ENCODE data around the gene TUBGCP5.
A peak's percentile ranks its signal among the peaks of the same experiment; 100 is the strongest.

The TUBGCP5 gene

GRCh38 chr15:22978691-22979237 is 60.6 kb downstream of the TUBGCP5 start:
- DNase-seq (ENCODE audit: low spot score): no peak

DNA sequence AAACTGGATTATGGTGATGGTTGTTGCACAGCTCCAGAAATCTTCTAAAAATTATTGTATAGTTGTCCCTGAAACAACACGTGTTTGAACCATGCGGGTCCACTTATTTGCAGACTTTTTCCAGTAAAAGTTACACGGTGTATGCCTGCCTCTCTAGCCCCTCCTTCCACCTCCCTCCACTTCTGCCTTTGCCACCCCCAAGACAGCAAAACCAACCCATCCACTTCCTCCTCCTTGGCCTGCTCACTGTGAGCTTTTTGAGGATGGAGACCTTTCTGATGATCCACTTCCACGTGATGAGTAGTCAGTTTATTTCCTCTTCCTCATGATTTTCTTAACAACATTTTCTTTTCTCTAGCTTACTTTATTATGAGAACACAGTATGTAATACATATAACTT is 64.6 kb downstream of the TUBGCP5 start:
- DNase-seq (ENCODE audit: low spot score): no peak

DNA sequence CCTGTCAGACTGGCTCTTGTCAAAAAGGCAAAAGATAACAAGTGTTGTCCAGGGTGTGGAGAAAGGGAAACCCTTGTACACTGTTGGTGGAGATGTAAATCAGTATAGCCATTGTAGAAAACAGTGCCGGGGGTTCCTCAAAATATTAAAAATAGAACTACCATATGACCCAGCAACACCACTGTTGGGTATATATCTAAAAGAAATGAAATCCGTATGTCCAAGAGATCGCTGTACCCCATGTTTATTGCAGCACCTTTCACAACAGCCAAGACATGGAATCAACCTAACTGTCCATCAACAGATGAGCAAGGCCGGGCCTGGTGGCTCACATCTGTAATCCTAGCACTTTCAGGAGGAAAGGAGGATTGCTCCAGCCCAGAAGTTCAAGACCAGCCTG is 65.4 kb downstream of the TUBGCP5 start:
- DNase-seq (ENCODE audit: low spot score): no peak

DNA sequence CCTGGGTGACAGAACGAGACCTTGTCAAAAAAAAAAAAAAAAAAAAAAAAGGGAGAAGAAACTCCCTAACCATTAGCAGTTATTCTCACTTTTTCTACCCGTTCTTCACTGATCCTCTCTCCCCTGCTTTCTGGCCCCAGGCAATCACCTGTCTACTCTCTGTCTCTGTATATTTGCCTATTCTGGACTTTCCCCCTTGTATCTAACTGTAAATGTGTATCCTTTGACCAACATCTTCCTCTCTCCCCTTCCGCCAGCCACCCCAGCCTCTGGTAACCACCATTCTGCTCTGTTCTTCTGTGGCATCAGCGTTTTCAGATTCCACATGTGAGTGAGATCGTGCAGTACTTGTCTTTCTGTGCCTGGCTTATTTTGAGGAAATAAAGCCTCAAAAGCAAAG is 66.1 kb downstream of the TUBGCP5 start:
- no peak for DNase-seq (ENCODE audit: low spot score)

DNA sequence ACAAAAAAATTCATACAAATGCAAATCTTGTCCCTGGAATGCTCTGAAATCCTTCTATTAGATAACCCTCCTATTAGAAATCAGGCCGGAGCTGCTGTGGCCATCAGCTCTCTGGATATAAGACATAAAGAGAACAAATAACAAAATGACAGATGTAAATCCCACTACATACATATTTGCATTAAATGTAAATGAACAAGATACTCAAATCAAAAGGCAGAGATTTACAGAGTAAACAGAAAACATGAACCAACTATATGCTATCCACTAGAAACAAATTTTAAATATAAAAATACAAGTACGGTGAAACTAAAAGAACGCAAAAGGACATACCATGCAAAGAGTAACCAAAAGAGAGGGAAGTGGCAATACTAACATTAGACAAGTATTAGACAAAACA is 69.9 kb downstream of the TUBGCP5 start:
- DNase-seq (ENCODE audit: low spot score): no peak

- peak; percentile 75 for DNase-seq (ENCODE audit: low spot score)
Observed at GRCh38 chr15:22968366-22968765, 71.0 kb downstream of the TUBGCP5 start.

- DNase-seq (ENCODE audit: low spot score): no peak
Observed at GRCh38 chr15:22967084-22967770, 72.1 kb downstream of the TUBGCP5 start.

DNA sequence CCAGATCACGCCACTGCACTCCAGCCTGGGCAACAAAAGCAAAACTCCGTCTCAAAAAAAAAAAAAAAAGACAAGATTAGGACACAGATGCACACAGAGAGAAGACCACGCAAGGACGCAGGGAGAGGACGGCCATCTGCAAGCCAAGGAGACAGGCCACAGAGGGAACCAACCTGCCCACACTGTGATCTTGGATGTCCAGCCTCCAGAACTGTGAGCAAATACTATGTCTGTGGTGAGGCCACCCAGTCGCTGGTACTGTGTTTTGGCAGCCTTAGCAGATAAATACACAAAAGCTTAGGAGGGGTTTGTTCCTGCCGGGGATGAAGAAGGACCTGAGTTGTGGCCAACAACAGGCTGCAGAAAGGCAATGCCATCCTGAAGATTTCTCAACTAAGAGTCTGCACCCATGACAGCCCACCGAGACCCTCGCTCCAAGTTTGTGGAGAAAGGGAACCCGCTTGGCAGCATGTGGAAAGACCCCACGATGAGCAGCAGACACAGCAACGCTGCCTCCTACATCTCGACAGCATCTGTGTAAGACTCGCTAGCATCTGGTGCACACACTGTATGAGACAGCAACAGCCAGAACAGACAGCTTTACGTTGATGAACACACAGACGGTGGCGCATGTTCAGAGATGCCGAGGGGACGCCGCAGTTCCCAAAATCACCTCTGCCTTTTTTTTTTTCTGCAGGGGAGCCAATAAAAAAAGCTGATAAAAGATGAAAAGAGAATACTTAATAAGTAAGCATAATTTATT is 72.9 kb downstream of the TUBGCP5 start:
- no peak for DNase-seq (ENCODE audit: low spot score)

- DNase-seq (ENCODE audit: low spot score): no peak
Observed at GRCh38 chr15:22963641-22964040, 75.7 kb downstream of the TUBGCP5 start.

DNA sequence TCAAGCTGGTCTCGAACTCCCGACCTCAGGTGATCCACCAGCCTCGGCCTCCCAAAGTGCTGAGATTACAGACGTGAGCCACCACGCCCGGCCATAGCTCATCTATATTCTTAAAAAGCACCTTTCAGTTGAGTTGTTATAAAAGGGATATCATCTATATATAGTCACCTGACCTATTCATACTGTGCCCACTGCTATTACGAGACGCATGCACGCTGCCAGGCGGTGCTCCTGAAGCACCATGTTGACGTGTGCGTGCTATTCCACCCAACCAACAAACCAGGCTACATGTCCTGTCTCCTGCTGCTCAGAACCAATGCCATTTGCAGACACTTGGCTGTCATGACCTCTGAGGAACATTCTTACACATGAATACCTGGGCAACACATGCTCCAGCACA is 76.8 kb downstream of the TUBGCP5 start:
- DNase-seq (ENCODE audit: low spot score): no peak

- DNase-seq (ENCODE audit: low spot score): no peak
Observed at GRCh38 chr15:22961762-22962161, 77.6 kb downstream of the TUBGCP5 start.

- no peak for DNase-seq (ENCODE audit: low spot score)
Observed at GRCh38 chr15:22960556-22960955, 78.8 kb downstream of the TUBGCP5 start.

- no peak for DNase-seq (ENCODE audit: low spot score)
Observed at GRCh38 chr15:22960126-22960525, 79.2 kb downstream of the TUBGCP5 start.

DNA sequence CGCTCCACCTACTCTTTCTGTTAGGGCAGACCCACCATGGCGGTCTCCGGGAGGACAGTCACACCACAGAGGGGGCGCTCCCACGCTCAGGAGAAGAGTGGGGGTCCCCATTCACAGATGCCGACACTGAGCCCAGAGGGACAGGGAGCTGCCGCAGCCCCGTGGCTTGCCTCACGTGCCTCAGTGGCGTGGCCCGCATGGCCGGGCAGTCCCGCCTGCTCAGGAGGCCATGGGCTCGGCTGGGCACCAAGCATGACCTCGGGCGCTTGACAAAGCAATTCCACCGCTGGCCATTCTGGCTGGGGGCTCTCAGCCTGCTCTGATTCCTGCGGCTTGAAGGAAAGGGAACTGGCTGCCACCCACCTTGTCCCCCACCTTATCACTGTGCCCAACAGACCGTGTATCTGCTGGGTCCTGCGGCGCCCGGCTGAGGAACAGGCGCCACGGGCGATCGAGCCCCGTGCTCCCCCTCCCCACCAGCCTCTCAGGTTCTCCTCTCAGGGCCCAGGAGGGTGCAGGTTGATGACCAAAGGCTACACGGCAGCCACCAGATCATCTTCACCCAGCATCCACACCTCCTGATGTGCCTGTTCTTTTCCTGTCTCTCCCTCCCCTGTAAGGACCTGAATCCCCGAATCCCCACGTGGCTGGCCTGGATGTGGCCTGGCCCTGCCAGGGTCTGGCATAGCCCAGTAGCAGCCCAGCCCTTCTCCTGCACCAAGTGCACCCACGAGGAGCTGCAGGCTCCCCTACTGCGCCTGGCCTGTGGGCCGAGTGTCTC is 79.9 kb downstream of the TUBGCP5 start:
- no peak for DNase-seq (ENCODE audit: low spot score)

DNA sequence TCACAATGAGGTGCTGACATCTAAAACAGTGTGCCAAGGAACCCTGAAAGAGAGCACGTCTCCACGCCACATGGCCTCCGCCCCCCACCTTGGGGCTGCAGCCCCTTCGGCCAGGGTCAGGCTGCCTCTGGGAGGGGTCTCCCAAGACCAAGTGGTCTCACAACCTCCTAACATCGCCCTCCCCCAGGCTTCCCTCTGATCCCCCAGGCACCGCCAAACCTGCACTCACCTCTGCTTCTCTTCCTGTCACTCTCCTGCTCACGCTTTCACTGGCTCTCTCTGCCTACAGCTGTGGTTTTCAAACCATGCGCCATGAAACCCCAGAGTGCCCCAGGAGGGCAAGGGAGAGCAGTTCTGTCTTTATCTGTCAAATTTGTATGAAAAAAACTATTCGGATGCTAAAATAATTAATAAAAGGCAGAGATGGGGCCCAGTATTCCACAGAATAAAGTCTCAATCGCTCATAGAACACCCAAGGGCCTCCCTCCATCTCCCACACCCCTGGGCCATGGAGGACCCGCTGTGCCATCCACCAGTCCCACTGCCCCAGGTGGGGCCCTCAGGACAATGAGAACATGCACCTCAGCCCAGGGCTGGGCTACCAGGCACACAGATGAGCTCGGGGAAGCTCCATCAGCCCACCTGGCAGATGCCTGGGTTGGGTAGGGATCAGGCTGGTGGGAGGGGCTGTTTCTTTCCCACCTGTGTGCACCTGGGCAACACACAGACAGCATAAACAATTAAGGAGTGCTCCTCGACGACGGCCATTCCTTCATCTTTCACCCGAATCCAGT is 80.7 kb downstream of the TUBGCP5 start:
- no peak for DNase-seq (ENCODE audit: low spot score)

DNA sequence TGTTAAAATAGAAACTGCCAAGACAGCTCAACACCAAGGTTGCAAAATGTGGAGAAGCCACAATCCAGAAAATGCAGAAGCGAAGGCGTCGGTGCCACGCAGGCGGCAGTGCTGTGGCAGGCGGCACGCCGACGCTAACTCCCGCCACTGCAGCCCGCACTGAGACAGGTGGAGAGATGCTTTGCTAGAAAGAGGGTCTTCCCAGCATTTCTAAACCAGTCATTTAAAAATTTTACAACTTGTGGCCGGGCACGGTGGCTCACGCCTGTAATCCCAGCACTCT is 82.5 kb downstream of the TUBGCP5 start:
- no peak for DNase-seq (ENCODE audit: low spot score)

DNA sequence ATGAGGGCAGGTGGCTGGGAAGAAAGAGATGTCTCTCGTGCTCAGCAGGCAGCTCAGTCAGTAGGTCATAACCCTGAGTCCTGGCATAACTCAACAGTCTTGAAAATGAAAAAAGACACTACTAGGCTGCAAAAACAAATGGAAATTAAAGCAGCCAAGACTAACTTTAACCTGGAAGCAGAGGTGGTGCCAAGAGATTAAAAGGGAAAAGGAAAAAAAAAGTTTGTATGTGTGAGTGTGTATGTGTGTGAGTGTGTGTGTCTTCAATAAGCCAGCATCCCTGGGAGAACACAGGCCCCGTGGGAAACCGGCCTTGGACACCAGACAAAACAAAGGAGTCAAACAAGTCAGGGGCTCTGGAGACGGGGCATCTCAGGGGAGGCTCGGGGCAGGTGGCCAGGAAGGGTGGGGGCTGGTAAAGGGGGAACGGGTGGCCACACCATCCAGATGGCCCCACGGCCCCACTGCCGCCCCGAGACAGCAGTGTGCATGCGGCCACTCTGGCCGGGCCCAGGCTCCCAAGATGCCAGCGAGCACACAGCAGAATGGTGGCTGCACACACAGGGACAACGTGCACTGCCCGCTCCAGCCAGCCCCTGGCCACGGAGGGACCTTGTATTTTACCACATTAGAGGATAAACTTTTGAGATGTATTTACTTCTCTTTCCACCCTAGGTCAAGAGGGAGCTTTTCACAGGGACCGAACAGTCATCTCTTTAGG is 83.0 kb downstream of the TUBGCP5 start:
- DNase-seq (ENCODE audit: low spot score): no peak

DNA sequence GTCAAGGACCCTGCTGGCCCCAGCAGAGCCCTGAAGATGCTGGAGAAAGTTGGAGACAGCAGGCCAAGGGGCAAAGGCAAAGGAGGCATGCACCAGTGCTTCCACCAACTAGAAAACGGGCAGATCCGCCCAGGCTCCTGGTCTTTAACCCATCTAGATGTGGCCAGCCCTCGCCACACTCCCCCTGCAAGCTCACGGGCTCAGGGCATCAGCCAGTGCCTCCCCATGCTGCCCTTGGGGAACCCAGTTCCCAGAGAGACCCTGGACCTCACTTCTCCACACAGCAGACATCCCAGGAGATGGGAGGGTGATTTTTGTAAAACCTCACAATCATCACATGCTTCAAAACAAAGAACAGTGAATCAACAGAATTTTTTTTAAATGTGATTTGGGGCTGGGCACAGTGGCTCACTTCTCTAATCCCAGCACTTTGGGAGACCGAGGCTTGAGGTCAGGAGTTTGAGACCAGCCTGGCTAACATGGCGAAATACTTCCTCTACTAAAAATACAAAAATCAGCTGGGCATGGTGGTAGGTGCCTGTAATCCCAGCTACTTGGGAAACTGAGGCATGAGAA is 83.7 kb downstream of the TUBGCP5 start:
- no peak for DNase-seq (ENCODE audit: low spot score)

DNA sequence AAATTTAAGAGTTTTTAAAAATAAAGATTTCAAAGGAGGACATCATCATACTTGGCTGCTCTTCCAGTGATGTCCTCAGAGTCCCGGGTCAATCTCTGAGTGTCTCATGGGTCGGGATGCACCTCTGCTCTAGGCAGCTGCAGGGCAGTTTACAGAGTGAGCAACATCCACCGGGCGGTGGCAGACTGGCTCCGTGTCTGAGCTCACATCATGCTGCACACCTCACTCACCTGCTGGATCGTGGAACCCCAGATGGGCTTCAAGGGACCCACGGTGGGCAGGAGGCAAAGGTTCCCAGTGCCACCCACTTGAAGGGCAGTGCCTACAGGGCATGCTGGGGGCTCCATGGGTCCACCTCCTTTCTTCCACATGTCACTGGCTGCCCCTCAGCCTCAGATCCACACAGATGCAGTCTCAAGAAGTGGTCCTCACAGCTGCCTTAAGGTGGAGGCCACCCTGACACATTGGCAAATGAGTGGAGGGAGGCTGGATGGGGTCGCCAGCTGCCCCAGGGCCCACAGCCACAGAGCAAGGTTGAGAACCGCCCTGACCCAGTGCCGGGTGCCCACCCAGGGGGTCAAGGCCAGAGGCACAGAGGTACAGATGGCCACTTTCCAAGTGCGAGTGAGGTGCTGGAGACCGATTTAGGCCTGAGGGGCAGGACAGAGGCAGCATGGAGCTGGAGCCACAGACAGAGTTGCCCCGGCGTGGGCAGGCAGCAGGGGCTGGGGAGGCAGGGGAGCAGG is 84.4 kb downstream of the TUBGCP5 start:
- no peak for DNase-seq (ENCODE audit: low spot score)

DNA sequence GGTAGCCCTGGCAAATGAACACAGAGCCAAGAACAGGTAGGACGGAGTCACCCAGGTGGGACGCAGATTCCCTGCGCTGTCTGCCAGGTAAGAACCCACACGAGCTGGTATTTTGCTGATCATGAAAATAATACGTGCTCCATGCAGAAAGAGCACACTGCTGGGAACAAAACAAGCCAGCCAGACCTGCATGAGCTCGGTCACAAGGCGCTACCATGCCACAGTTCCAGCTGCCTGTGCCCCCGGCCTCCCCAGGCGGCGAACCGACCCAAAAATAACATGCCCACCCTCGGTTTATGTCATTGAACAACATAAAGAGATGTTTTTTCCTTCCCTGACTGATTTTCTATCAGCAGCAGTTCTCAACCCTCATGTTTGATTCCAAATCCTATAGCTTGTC is 85.0 kb downstream of the TUBGCP5 start:
- DNase-seq (ENCODE audit: low spot score): no peak
